Measurements from ENCODE around the gene CEP72.

The CEP72 gene

DNA sequence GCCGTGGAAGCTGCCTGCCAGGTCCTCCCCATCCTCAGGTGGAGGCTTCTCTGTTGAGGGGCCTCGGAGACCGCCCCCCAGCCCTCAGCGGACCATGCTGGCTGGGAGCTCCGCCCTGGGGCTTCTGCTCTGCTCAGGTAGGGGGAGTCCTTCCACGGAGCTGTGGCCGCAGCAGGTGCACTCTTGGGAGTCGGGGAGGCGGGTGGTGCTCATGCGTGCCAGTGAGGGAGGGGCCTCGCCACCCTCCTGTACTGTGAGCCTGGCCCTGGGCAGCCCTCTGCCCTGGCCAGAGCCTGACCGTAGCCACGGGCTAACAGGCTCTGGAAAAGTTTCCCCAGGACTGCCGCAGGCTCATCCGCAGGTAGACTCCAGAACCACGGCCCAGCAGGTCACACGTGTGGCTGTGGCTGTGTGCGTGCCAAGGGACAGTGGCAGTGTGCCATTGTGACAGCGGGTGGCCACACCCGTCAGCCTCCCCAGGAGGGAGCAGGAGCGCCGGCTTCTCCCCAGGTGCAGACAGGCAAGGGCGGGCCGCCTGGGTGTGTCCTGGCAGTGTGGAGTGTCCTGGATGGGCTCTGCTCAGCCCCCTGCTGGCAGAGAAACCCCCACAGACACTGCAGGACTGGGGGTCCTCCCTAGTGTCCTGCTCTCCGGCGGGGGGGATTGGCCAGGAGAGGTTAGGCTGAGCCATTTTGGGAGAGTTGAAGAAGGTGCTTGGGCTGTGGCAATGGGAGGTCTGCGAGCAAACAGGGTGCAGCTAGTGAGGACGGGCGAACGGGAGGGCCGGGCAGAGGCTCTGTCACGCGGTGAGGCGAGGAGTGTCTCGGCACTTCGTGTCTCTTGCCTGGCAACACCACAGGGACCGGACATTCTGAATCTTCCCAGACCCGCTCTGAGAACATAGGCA, 51.5 kb downstream of the CEP72 start:
- no peak for TF ChIP-seq CTCF (IDR thresholded peaks at IDR 0.05; ENCODE audit: low read length, missing control alignments)
- H3K4me3 ChIP-seq (replicated peaks; ENCODE audit: low read depth, low read length) = no peak overlapping the region
- DNase-seq (ENCODE audit: low read depth) = no peak

DNA sequence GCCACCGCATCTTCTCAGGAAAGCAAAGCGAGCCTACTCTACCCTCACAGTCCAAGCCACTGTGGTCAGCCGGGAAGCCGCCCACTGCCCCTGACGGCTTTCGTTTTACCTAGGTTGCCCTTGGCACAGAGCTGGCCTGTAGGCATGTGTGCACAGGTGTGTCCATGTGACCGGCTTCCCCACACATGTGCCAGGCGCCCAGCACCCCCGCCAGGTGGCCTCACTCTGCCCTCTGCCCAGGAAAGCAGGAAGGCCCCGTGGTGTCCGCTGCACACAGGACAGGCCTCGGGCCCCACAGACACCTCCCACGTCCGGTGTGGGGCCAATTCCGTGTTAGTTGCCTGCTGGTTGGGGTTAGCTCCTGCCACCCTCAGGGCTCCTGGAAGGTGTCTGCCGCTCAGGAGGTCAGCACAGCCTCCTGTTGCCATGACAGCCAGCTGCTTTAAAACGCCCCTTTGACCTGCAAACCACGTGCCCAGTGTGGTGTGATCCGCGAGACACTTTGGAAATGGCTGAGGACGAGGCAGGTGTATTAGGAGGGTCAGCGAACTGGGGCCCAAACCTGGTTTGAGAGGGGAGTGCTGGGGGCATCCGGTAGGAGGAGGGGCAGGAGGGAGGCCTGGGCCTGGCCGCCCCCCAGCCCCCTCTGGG, 52.3 kb downstream of the CEP72 start:
- DNase-seq (ENCODE audit: low read depth) = no peak
- no peak for TF ChIP-seq CTCF (IDR thresholded peaks at IDR 0.05; ENCODE audit: low read length, missing control alignments)
- no peak overlapping the region for H3K4me3 ChIP-seq (replicated peaks; ENCODE audit: low read depth, low read length)

GRCh38 chr5:664994-665360, 52.8 kb downstream of the CEP72 start:
- no peak for TF ChIP-seq CTCF (IDR thresholded peaks at IDR 0.05; ENCODE audit: low read length, missing control alignments)
- DNase-seq (ENCODE audit: low read depth) = no peak
- H3K4me3 ChIP-seq (replicated peaks; ENCODE audit: low read depth, low read length) = no peak overlapping the region

- H3K4me3 ChIP-seq (replicated peaks; ENCODE audit: low read depth, low read length) = no peak overlapping the region
- TF ChIP-seq CTCF (IDR thresholded peaks at IDR 0.05; ENCODE audit: low read length, missing control alignments) = no peak
- DNase-seq (ENCODE audit: low read depth) = no peak
Measured at GRCh38 chr5:665541-665955, 53.4 kb downstream of the CEP72 start.

- no peak overlapping the region for H3K4me3 ChIP-seq (replicated peaks; ENCODE audit: low read depth, low read length)
- DNase-seq (ENCODE audit: low read depth) = no peak
- TF ChIP-seq CTCF (IDR thresholded peaks at IDR 0.05; ENCODE audit: low read length, missing control alignments) = no peak
Measured at GRCh38 chr5:665956-666711, 54.0 kb downstream of the CEP72 start.

GRCh38 chr5:666816-667498, 54.8 kb downstream of the CEP72 start:
- DNase-seq (ENCODE audit: low read depth) = no peak
- no peak for TF ChIP-seq CTCF (IDR thresholded peaks at IDR 0.05; ENCODE audit: low read length, missing control alignments)
- no peak overlapping the region for H3K4me3 ChIP-seq (replicated peaks; ENCODE audit: low read depth, low read length)
